HG02885 (cell line): Measurements from ENCODE around the gene IGFLR1.
"Not testable (repeated sequence)": the region's sequence is repeated elsewhere in the genome, so short reads cannot be mapped to it uniquely, and the experiment has no call there.

Source experiments
- ATAC-seq: cut with Tn5 transposase; IDR thresholded peaks from one replicate; pipeline ENCODE4 v1.9.1; 2021; ENCODE audit warnings: mild to moderate bottlenecking; ENCODE audit not compliant: unreplicated experiment, poor library complexity

The IGFLR1 gene

DNA sequence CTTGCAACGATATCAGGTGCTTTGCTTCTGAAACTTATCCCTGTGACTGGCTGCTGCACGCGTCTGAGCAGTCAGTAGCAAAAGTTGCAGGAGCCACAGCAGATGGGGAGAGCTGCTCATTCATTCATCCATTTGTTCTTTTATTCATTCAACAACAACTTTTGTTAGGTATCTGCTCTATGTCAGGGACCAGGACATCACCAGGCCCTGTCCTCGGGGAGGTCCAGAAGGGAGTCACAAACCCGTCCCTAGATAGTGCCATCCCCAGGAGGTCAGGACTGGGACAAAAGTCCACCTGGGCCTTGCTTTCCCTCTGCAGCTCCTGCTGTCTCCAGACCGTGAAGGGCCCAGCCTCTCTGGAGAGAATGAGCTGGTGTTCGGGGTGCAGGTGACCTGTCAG is 35.7 kb upstream of the IGFLR1 start:
- ATAC-seq, result no peak

DNA sequence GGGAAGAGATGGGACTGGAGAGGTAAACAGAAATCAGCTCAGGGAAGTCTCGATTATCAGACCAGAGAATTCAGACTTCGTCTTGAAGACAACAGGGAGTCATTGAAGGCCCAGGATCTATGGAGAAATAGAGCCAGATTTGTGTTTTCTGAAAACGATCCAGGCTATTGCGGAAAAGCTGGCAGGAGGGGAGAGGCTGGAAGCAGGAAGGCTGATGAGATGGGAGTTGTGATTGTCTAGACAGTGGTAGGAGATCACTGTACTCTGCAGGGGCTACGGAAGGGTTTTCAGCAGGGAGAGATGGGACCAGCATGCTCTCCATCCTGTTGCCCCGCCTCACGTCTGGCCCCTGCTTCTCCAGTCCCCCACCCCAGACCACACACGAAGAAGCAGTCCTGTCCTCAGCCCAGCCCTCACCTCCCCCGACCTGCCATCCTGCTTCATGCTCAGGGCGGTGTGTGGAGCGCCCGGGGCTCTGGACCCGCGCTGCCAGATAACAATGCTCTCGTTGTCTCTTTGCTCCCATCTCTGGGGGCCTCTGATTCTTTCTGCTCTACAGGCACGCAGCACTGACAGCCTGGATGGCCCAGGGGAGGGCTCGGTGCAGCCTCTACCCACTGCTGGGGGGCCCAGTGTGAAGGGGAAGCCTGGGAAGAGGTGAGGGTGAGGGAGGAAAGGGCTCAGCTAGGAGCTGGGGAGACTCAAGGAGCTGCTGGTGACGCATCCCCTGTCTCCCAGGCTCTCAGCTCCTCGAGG is 35.0 kb upstream of the IGFLR1 start:
- ATAC-seq, result no peak

GRCh38 chr19:35776102-35776788 is 34.0 kb upstream of the IGFLR1 start:
- no peak for ATAC-seq

DNA sequence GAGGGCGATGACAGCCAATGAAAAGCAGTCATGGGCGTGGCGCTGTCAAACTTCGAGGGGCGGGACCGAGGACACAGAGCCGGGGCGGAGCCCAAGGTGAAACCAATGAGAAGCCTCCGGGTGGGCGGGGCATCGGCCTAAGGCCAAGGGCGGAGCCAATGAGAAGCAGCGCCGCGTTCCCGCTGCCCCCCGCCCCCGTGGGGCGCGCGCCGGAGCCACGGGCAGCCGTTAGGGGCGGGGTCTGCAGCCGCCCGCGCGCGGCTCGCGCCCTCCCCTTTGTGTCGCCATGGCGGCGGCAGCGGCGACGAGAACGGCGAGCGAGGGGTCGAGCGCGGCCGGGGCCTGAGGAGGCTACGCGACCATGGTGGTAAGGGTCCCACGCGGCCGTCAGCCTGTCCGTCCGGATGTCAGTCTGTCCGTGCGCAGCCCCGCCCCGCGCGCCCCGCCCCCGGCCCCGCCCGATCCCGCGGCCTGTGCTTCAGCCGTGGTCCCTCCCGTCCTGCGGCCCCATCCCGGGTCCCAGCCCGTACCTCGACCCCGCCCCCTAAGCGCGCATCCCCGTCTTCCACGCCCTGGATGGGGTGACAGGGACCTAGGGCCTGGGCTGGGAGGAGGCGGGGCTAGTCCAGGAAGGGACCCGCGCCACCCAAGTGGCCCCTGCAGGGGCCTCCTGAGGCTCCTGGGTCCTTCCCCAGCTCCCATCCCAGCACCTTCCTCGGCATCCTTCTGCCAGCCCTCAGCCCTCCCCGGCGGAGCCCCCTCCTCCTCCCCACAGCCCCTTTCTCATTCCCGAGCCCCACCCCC is 33.2 kb upstream of the IGFLR1 start, which contains the start of gene ARHGAP33:
TSS of gene ARHGAP33 (plus strand) at position 267 of the 804 bp plus-strand sequence. CDS start at position 362, 95 bp downstream.
- peak; percentile 94 for ATAC-seq

DNA sequence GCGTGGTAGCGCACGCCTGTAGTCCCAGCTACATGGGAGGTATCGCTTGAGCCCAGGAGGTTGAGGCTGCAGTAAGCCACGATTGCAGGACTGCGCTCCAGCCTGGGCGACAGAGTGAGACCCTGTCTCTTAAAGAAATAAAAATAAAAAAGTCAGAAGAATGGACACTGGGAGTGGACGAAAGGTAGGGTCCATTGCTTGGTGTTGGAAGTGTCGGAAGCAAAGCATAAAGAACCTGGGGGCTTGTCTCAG is 32.7 kb upstream of the IGFLR1 start:
- no peak for ATAC-seq

GRCh38 chr19:35774274-35775045 is 32.2 kb upstream of the IGFLR1 start:
- no peak for ATAC-seq

DNA sequence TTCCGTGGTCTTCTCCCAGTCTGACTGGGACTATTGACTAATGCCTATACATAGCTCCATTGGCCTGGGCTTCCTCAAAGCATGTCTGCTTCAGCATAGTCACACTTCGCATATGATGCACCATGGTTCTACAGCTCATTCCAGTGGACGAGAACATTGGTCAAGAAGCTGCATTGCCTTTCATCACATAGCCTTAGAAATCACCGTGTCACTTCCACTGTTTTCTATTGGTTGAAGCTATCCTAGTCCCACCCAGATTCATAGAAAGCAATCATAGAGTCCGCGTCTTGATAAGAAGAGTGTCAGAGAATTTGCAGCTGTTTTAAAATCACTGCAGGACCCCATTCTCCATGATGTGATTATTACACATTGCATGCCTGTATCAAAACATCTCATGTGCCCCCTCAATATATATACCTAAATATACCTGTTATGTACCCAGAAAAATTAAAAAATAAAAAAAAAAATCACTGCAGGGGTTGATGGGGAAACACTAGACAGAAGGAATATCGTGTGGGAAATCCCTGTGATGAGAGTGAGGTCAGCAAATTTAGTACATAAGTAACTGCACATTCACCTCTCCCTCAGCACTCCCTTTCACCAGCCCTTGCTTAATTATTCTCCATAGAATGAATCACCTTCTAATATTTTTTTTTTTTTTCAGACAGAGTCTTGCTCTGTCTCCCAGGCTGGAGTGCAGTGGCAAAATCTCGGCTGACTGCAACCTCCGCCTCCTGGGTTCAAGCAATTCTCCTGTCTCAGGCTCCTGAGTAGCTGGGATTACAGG is 31.0 kb upstream of the IGFLR1 start:
- no peak for ATAC-seq

GRCh38 chr19:35772362-35772761 is 30.1 kb upstream of the IGFLR1 start:
- not testable (repeated sequence) for ATAC-seq

DNA sequence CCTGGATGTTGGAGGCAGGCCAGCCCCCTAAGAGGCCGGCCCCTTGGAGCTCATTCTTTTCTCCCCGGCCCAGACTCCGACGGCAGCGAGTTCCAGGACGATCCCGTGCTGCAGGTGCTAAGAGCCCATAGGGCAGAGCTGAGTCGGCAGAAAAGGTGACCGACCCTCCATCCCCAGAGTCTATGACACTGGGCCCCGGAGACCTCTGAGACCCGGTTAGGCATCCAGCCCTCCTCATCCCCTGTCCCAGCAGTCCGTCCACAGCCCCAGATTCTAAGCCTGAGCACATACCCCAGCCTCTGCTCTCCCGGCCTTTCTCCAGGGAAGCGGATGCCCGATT is 25.8 kb upstream of the IGFLR1 start:
- no peak for ATAC-seq

DNA sequence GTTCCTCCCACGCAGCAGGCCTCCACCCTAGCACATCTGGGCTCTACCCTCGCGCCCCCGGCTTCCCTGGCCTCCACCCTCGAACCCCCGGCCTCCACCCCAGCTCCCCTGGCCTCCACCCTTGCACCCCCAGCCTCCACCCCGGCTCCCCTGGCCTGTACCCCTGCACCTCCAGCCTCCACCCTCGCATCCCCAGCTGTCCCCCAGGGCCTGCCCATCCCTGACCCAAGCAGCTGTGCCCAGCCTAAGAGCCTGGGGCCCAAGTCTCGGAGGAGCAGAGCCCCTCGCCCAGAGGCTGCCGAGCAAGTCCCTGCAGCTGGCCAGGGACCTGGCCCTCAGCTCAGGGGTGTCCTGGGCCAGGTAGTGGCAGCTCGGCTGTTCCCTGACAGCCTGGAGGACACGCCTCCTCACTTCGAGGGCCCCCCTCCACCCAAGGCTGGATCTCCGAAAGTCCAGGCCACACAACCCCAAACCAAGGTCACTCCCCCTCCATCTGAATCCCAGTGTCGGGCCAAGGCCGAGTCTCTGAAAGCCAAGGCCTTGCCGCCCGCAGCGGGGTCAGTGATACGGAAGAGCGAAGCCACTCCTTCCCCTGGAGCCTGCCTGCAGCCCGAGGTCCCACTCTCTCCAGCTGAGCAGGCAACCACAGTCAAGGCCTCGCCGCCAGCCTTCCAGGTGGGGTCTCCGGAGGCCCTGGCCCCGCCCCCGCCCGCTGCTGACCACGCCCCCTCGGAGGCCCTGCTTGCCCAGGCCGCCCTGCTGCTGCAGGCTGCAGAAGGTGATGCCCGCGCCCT is 25.2 kb upstream of the IGFLR1 start:
- ATAC-seq, result no peak

- no peak for ATAC-seq
These were observed 24.4 kb upstream of the IGFLR1 start for GRCh38 chr19:35766571-35767104.

GRCh38 chr19:35764432-35765315 is 22.4 kb upstream of the IGFLR1 start:
- ATAC-seq, result no peak

GRCh38 chr19:35760711-35761349 is 18.6 kb upstream of the IGFLR1 start:
- no peak for ATAC-seq

- no peak for ATAC-seq
These were observed 17.4 kb upstream of the IGFLR1 start for GRCh38 chr19:35759697-35760096.

DNA sequence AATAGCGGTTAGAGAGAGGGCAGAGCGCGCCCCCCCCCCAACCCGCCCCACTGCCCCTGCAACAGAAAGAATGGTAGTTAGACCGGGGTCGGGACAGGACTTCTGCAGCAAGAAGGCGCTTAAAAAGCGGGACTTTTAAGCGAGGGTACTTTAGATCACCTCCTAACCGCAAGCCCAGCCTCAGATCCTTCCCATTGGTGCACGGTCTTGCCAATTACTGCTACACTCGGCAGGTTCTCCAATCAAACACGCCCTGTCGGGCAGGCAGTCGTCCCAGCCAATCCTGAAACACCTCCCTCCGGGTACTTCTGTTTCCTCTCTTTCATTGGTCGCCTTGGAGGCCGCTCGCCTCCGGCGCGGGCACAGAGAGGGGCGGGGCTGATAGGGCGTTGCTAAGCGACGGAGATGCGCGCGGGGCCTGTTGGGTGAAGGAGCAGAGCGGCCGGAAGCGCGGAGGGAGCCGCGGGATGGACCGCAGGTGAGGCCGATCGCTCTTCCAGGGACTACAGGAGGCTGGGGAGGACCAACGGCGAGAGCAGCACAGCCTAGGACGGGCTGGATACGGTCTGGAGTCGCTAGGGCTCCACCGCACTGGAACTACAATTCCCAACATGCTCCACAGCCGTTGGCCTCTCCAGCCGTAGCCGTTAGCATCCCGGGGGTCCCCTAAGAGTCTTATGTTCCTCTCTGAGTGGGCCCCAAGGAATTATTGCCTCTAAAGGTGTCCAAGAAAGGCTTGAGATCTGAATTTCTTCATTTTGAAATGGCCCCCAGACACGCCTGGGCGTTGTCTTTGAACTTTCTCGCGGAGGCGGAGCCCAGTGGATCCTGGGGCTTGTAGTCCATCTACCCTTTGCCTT is 15.7 kb upstream of the IGFLR1 start, which contains the start of gene PROSER3:
TSS of gene PROSER3 (plus strand) at position 428 of the 860 bp plus-strand sequence. CDS start at position 468, 40 bp downstream.
- ATAC-seq, result peak; percentile 95

GRCh38 chr19:35757231-35757748 is 15.0 kb upstream of the IGFLR1 start:
- no peak for ATAC-seq
